Fibroblast of lung (primary cell): ENCODE measurements around the gene OR2AT4.

Source experiments
- EZH2 ChIP-seq: IDR thresholded peaks from 2 replicates; pipeline ENCODE4 v1.5.1; 2012; ENCODE audit warnings: low read length, control low read depth, mild to moderate bottlenecking; ENCODE audit errors: missing control alignments
- TF ChIP-seq, protein P1 (sequence below), 2 donors: IDR thresholded peaks in 1 of 2; conservative IDR thresholded peaks in 1 of 2; 1 replicate in 1 of 2; 2 replicates in 1 of 2; pipeline ENCODE4 v1.5.1; 2011 to 2012; ENCODE audit warnings: low read length in 2 of 2, control low read depth in 1 of 2, inconsistent platforms in 1 of 2, low read depth in 1 of 2, mild to moderate bottlenecking in 1 of 2

GRCh38 chr11:75105462-75105925, 8.8 kb upstream of the OR2AT4 start:
- TF ChIP-seq, protein P1, sequence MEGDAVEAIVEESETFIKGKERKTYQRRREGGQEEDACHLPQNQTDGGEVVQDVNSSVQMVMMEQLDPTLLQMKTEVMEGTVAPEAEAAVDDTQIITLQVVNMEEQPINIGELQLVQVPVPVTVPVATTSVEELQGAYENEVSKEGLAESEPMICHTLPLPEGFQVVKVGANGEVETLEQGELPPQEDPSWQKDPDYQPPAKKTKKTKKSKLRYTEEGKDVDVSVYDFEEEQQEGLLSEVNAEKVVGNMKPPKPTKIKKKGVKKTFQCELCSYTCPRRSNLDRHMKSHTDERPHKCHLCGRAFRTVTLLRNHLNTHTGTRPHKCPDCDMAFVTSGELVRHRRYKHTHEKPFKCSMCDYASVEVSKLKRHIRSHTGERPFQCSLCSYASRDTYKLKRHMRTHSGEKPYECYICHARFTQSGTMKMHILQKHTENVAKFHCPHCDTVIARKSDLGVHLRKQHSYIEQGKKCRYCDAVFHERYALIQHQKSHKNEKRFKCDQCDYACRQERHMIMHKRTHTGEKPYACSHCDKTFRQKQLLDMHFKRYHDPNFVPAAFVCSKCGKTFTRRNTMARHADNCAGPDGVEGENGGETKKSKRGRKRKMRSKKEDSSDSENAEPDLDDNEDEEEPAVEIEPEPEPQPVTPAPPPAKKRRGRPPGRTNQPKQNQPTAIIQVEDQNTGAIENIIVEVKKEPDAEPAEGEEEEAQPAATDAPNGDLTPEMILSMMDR (conservative IDR thresholded peaks at IDR 0.05 in 1 of 2, IDR thresholded peaks at IDR 0.05 in 1 of 2; ENCODE audit: low read depth in 1 of 2, low read length in 2 of 2), result no peak
- TF ChIP-seq EZH2, result no peak
